Measurements from ENCODE around the gene VDR.

The VDR gene

DNA sequence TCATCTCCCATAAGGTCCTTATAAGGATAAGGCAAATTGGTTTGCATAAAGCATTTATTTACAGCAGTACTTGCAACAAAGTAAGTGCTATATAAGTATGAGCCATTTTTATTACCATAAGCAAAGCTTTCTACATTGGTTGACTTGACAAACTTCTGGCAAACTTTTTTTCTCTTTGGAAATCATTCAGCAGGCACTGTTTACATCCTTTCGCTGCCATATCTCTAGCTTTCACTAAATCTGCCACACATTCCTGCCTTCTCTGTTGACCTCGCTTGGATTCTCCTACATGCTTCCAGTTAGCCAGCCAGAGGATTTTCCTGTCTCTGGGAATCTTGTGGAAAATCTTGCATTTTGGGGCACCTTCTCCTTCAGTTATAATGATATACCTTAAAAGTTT is 63.3 kb downstream of the VDR start:
- TF ChIP-seq, protein P1, sequence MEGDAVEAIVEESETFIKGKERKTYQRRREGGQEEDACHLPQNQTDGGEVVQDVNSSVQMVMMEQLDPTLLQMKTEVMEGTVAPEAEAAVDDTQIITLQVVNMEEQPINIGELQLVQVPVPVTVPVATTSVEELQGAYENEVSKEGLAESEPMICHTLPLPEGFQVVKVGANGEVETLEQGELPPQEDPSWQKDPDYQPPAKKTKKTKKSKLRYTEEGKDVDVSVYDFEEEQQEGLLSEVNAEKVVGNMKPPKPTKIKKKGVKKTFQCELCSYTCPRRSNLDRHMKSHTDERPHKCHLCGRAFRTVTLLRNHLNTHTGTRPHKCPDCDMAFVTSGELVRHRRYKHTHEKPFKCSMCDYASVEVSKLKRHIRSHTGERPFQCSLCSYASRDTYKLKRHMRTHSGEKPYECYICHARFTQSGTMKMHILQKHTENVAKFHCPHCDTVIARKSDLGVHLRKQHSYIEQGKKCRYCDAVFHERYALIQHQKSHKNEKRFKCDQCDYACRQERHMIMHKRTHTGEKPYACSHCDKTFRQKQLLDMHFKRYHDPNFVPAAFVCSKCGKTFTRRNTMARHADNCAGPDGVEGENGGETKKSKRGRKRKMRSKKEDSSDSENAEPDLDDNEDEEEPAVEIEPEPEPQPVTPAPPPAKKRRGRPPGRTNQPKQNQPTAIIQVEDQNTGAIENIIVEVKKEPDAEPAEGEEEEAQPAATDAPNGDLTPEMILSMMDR (IDR thresholded peaks at IDR 0.05; ENCODE audit: unreplicated experiment in 3 of 3): no peak
- Mint-ChIP-seq H3K36me3 (ENCODE audit: low read depth) (no peaks in the 10 kb centered on the region), H3K4me1 (peaks cover 59% of the 10 kb centered on the region), H3K27me3 (ENCODE audit: low read depth) (peaks cover 16% of the 10 kb centered on the region), H3K9me3 (no peaks in the 10 kb centered on the region), H3K27ac (peak overlapping the region; percentile 3 to 93 (median 86)), H3K4me3 (no peak overlapping the region)

DNA sequence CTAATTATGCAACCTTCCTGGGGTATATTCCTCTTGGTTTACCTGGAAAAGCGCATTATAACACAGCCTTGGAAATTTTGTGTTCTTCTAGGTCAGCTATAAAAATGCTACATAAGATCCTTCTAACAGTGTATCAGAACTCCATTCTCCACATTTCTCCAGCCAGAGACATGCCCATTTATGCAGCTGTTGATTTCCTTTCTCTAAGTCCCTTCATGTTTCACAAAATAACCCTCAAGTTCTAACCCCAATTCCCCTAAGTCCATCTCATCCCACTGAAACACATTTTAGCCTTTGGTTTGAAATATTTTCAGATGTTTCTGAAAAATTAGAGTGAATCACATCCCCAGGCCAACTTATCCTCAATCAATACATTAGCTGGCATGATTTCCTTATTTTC is 64.2 kb downstream of the VDR start:
- Mint-ChIP-seq H3K9me3 (no peaks in the 10 kb centered on the region), H3K4me1 (peaks cover 68% of the 10 kb centered on the region), H3K27ac (peak overlapping the region in 2 of 3 experiments; percentile 48 to 71), H3K27me3 (ENCODE audit: low read depth) (peaks cover 18% of the 10 kb centered on the region), H3K4me3 (peak overlapping the region in 1 of 3 experiments; percentile 9), H3K36me3 (ENCODE audit: low read depth) (no peaks in the 10 kb centered on the region)
- TF ChIP-seq, protein P1 (IDR thresholded peaks at IDR 0.05; ENCODE audit: unreplicated experiment in 3 of 3): no peak

DNA sequence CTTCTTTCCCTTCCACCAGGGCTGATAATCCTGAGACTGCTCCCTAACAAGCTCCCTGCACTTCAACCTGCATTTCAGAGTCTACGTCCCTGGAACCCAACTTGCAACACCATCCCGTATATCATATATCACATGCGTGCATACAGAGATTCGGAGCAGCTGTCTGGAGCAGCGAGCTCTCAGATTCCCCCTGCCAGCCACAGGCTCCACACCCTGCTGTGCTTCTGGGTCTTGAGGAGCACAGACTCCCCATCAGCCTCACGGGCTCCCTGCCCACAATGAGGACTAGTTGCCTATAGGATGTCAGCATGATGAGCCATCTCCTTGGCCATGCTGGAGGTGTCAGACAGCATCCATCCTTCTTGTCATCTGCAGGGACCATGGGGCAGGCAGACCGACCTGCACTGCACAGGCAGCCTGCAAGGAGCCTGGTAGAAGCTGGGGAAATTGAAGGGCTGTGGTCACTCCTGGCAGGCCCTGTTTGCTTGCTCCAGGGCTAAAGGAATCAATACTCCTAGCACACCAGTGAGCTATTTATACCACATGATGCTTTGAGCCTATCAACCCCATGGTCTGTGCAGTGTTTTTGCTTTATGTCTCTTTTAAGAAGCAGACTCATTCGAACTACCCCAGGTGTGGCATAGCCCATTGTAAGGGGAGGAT is 65.4 kb downstream of the VDR start:
- peak overlapping the region in 1 of 3 experiments; percentile 27 for H3K4me3 Mint-ChIP-seq

DNA sequence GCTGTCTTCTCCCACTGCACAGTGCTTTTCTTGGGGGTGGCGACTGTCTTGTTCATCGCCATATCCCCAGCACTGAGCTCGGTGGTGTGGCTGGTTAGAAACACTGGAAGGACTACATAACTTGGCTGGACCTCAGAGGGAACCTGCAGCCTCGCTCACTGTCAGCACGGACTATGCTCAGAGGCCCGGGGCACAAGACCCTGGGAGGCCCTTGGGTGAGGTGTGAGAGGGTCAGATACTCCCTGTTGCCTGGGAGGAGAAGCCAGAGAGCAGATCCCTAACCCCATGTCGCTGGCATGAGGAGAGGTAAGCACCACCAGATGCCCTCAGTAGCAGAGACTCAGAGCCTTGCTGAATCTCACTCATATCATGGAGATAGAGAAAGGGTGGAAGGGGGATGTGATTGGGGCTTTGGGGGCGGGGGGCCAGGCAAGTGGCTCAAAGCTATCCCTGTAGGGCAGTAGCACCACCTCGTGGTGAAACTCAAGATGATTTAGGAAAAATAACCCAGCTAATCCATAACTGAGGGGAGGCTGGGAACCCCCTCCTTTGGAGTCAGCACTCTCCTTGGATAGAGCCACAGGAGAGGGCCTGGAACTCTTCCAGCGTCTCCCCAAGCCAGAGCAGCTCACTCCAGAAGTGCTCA is 66.4 kb downstream of the VDR start:
- Mint-ChIP-seq H3K9me3 (no peaks in the 10 kb centered on the region), H3K4me1 (peaks cover 76% of the 10 kb centered on the region)
- TF ChIP-seq, protein P1 (IDR thresholded peaks at IDR 0.05; ENCODE audit: unreplicated experiment in 3 of 3): peak; percentile 49 to 64 (median 53)

More for the DNA sequence above, 65.4 kb downstream of the VDR start:
- Mint-ChIP-seq H3K27ac (peak overlapping the region; percentile 37 to 60 (median 55)), H3K9me3 (no peaks in the 10 kb centered on the region), H3K27me3 (ENCODE audit: low read depth) (peaks cover 10% of the 10 kb centered on the region), H3K4me1 (peaks cover 68% of the 10 kb centered on the region), H3K36me3 (ENCODE audit: low read depth) (no peaks in the 10 kb centered on the region)
- TF ChIP-seq, protein P1 (IDR thresholded peaks at IDR 0.05; ENCODE audit: unreplicated experiment in 3 of 3): no peak

DNA sequence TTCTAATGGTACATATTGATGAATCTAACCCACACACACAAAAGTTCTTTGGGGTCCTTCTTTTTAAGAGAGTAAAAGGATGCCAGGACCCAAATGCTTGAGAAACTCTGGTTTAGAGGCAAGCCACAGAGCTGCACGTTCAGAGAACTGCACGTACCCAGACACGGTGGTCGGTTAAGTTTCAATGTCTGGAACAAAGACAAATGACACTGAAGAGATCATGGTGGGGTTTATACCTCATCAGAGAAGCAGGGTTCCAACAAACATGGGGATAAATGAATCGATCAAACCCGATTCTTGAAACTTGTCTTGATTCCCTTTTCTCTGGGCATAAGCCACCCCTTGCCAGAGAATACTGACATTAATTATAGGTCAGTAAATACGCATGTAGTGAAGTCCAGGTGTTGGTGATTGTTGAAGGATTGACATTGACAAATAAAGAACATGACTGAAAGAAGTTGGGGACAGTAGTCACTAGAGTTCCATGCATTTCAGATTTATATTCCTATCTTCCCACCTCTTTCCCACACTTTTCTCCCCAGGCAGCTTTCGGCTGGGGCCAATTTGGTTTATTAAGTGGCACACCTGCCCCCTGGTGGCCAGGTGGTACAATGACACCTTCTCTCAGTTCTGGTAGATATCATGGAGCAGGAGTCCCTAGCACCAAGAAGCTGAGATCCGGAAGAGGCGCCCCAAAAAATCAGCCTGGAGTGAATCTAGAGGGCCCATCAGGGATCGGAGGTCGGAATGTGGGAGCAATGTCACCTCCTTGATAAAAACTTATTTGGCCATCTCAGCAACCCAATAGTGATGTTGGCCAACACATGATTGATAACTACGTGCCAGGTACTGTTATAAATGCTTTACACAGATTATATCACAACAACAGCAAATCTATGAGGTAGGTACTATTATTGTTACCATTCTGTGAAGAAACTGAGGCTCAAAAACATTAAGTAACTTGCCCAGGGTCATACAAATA is 67.3 kb downstream of the VDR start:
- Mint-ChIP-seq H3K4me1 (peaks cover 77% of the 10 kb centered on the region), H3K9me3 (no peaks in the 10 kb centered on the region), H3K4me3 (no peak overlapping the region), H3K27ac (peak overlapping the region in 2 of 3 experiments; percentile 5 to 8), H3K27me3 (ENCODE audit: low read depth) (peaks cover 4% of the 10 kb centered on the region), H3K36me3 (ENCODE audit: low read depth) (no peaks in the 10 kb centered on the region)
- TF ChIP-seq, protein P1 (IDR thresholded peaks at IDR 0.05; ENCODE audit: unreplicated experiment in 3 of 3): peak; percentile 88 to 93 (median 91)

More for the DNA sequence above, 66.4 kb downstream of the VDR start:
- Mint-ChIP-seq H3K4me3 (no peak overlapping the region), H3K27me3 (ENCODE audit: low read depth) (peaks cover 8% of the 10 kb centered on the region), H3K36me3 (ENCODE audit: low read depth) (no peaks in the 10 kb centered on the region), H3K27ac (peak overlapping the region in 2 of 3 experiments; percentile 37 to 60)
